ENCODE results near the gene TREML4.
A peak's percentile ranks its signal among the peaks of the same experiment; 100 is the strongest.

TREML4 gene

DNA sequence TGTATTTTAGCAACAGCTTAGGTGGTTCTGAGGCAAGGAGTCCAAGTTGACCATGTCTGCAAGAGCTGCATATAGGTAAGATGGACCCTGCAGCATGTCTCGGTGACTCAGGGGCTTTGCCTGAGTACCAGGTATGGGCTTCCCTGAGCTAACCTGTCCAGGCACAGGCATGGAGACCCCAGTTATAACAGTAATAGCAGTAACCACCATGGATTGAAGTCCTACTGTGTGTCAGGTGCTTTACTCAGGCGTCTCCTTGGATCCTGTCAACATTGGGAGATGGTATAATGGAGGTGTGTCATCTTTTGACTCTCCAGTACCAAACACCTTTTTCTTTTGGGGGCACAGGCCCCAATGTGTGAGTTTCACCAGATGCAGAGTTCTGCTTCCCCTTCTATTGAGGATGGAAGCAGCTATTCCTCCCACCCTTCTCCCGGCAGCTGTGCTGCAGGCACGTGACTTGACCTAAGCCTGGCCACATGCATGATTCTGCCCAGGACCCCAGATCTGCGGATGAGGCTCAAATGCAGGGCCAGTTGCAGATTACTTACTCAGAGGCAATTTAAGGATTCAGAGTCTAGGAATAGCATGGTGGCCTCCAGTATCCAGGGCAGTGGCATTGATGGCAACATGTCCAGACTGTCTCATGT lies 44.6 kb downstream of the TREML4 start:
- TF ChIP-seq, protein P1, sequence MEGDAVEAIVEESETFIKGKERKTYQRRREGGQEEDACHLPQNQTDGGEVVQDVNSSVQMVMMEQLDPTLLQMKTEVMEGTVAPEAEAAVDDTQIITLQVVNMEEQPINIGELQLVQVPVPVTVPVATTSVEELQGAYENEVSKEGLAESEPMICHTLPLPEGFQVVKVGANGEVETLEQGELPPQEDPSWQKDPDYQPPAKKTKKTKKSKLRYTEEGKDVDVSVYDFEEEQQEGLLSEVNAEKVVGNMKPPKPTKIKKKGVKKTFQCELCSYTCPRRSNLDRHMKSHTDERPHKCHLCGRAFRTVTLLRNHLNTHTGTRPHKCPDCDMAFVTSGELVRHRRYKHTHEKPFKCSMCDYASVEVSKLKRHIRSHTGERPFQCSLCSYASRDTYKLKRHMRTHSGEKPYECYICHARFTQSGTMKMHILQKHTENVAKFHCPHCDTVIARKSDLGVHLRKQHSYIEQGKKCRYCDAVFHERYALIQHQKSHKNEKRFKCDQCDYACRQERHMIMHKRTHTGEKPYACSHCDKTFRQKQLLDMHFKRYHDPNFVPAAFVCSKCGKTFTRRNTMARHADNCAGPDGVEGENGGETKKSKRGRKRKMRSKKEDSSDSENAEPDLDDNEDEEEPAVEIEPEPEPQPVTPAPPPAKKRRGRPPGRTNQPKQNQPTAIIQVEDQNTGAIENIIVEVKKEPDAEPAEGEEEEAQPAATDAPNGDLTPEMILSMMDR (IDR thresholded peaks at IDR 0.05; ENCODE audit: low read depth, low read length, missing control alignments) = no peak
- in situ Hi-C loops (cut with HindIII; ENCODE audit: low sequenced_read_pairs) = no loop called here
- no peak overlapping the region for H3K4me3 ChIP-seq (ENCODE audit: low read depth, low read length)
- no peak for DNase-seq (ENCODE audit: low read depth)

DNA sequence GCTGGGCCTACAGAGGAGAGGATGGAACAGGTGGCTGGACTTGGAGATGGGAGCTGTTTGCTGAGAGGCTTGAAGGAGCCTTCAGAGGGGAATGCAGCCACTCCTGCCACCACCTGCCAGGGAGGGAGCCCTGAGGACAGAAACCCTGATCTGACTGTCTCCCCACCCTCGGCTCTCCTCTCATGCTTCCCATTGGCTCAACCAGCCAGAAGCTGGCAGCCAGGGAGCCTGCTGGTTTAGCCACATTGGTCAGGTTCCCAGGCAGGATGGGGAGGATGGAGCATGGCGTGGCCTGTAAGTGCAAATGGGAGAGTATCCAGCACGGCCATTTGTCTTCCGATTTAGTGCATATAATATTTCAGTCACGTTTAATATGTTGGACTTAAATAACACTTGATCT lies 45.6 kb downstream of the TREML4 start:
- no peak for DNase-seq (ENCODE audit: low read depth)
- TF ChIP-seq, protein P1 (IDR thresholded peaks at IDR 0.05; ENCODE audit: low read depth, low read length, missing control alignments) = no peak
- in situ Hi-C loops (cut with HindIII; ENCODE audit: low sequenced_read_pairs) = no loop called here
- H3K4me3 ChIP-seq (ENCODE audit: low read depth, low read length) = no peak overlapping the region

DNA sequence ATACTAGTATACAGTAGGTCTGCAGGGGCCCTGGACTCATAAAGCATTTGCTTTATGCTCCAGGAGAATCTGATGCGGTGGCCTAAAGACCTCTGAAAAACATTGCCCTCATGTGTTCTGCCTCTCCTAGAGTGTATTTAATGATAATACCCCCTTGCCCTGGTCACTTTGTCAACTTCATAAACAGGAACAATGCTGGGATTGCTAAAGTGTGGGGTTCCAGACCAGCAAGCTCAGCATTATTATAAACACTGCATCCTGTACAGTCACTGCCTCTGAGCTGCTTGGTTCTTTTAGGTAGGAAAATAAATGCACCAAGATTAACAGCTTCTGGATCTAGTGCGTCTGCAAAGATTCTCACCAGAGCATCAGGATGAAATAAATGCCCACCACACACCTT lies 46.1 kb downstream of the TREML4 start:
- in situ Hi-C loops (cut with HindIII; ENCODE audit: low sequenced_read_pairs) = no loop called here
- DNase-seq (ENCODE audit: low read depth) = no peak
- H3K4me3 ChIP-seq (ENCODE audit: low read depth, low read length) = no peak overlapping the region
- TF ChIP-seq, protein P1 (IDR thresholded peaks at IDR 0.05; ENCODE audit: low read depth, low read length, missing control alignments) = no peak

DNA sequence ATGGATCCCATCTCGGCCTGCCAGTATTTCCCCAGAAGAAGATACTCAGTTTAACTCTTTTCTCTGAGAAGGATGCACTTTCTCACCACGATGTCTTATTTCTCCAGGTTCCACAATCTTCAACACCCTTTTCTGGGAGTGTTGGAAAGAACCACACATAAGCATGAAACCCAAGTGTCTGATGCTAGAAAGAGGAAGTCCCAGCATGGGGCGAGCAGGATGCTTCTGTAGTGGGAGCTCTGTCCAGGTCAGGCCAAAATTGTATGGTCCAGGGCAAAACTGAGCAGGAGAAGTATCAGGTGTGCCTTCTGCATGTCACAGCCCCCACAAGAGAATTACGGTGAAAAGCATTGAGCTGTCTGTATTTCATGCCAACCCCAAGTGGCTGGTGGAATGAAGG lies 47.3 kb downstream of the TREML4 start:
- in situ Hi-C loops (cut with HindIII; ENCODE audit: low sequenced_read_pairs) = no loop called here
- DNase-seq (ENCODE audit: low read depth) = no peak
- TF ChIP-seq, protein P1 (IDR thresholded peaks at IDR 0.05; ENCODE audit: low read depth, low read length, missing control alignments) = no peak
- no peak overlapping the region for H3K4me3 ChIP-seq (ENCODE audit: low read depth, low read length)

DNA sequence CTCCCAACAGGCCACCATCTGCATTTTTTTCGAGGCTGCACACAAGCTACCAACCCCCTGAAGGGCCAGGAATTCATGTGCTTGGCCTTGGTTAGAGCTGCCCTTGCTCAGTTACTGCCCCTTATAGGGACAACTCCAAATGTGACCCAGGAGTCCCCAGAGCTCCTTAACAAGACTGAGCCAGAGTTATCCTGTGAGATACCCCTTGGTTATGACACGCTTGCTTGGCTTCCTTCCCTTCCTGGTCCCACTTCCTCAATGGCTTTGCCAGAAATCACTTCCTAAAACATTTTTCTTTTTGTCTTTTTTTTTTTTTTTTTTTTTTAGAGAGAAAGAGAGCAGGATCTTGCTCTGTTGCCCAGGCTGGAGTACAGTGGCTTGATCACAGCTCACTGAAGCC lies 49.5 kb downstream of the TREML4 start:
- in situ Hi-C loops (cut with HindIII; ENCODE audit: low sequenced_read_pairs) = no loop called here
- no peak for DNase-seq (ENCODE audit: low read depth)
- TF ChIP-seq, protein P1 (IDR thresholded peaks at IDR 0.05; ENCODE audit: low read depth, low read length, missing control alignments) = no peak
- no peak overlapping the region for H3K4me3 ChIP-seq (ENCODE audit: low read depth, low read length)

DNA sequence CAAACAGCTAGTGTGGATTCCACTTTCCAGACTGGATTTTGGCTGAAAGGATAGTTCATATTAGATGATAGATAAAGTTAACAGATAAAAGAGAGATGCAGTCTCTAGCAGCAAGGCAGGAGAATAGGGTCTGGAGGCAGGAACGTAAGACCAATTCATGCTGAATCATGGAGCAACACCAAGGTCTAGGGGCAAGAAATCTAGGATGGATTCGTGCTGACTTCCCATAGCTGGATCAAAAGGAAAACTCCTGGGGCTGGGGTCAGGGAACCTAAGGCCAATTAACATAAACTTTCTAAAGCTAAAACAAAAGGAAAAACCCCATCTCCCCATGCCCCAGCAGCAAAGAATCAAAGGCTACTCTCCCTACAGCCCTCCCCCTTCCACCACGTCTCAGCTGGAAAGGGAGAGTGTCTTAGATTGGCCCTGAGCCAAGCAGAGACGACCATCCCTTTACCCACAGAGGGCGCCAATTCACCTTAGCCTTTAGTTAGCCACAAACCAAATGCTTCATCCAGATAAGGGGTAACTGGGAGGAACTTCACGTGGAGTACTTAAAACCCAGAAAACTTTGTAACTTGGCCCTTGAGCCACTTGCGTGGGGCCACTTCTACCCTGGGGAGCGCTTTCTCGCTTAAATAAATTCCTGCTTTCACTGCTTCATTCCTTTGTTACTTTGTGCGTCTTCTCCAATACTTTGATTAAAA lies 50.7 kb downstream of the TREML4 start:
- TF ChIP-seq, protein P1 (IDR thresholded peaks at IDR 0.05; ENCODE audit: low read depth, low read length, missing control alignments) = peak; percentile 41
- in situ Hi-C loops (cut with HindIII; ENCODE audit: low sequenced_read_pairs) = no loop called here
- DNase-seq (ENCODE audit: low read depth) = peak; percentile 12
- H3K4me3 ChIP-seq (ENCODE audit: low read depth, low read length) = no peak overlapping the region

All from astrocyte of the cerebellum (primary cell).